Activated T-cell treated with anti-CD3 and anti-CD28 coated beads for 48 hours (primary cell): ENCODE measurements around the gene AR.
"Not testable (repeated sequence)": the region's sequence is repeated elsewhere in the genome, so short reads cannot be mapped to it uniquely, and the experiment has no call there.

Experiments used
- DNase-seq: peaks from one replicate; pipeline ENCODE4 v3.0.0-alpha.2; 2020; ENCODE audit warnings: low read depth

Gene AR

DNA sequence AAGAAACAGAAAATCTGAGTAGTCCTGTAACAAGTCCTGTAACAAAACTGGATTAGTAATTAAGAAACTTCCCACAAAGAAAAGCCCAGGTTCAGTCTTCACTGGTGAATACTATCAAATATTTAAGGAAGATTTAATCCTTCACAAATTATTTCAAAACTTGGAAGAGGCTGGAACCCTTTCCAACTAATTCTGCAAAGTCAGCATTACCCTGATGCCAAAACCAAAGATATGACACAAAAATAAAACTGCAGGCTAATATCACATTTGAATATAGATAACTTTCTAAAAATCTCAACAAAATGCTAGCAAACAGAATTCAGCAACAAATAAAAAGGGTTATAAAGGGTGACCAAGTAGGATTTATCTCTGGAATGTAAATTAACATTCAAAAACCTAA lies 80.5 kb downstream of the AR start:
- DNase-seq: no peak

DNA sequence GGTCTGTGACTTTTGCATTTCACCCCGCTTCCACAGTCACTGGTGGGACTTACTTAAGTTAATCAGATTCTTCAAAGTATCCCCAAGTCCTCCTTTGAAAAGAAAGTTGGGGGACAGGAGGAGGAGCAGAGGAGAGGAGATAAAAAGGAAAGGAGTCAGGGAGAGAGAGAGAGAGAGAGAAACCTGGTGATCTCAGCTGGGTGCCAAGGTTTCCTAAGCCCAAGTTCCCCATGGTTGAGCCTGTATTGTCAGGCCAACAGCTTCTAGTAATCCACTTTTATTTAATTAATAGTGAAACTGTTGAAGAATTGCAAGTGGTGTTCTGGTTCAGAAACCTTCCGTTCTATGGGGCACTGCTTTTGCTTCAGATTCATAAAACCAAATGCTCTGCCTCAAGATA lies 91.6 kb downstream of the AR start:
- no peak for DNase-seq

DNA sequence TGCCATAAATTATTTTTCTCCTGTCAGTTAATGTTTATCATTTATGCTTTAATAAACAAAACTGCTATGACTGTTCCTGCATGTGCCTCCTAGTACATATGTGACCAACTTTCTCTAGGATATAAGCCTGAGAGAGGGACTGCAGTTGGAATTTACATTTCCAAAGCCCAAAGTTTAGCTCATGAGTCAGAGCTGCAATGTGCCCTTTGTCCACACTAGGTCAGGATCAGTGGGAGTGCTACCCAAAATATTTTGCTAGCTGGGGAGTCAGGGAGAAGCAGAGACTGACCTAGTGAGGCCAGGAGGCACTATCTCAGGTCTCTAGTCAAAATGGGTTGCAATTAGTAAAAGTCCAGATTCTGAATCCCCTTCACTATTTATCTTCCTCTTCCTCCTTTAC lies 92.7 kb downstream of the AR start:
- DNase-seq: no peak

DNA sequence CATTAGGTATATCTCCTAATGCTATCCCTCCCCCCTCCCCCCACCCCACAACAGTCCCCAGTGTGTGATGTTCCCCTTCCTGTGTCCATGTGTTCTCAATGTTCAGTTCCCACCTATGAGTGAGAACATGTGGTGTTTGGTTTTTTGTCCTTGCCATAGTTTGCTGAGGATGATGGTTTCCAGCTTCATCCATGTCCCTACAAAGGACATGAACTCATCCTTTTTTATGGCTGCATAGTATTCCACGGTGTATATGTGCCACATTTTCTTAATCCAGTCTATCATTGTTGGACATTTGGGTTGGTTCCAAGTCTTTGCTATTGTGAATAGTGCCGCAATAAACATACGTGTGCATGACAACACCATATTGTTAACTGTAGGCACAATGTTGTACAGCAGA lies 93.5 kb downstream of the AR start:
- not testable (repeated sequence) for DNase-seq

DNA sequence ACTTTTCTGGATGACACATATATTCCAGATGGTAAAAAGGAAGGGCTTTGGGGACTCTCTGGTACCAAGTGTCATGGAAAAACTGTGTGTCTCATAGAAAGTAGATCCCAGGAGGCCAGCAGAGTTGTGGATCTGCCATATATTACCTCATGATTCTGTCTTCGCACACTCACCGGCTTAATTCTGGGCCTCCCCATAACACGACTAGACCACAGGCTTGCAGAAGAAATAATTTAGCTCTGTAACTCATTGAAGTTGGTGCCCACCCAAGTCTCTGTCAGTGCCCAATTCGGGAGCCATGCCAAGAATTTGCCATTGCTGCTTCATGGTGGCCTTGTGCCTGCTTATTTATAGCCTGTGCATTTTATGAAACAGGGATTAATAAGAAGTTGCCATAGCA lies 104.5 kb downstream of the AR start:
- DNase-seq: no peak

DNA sequence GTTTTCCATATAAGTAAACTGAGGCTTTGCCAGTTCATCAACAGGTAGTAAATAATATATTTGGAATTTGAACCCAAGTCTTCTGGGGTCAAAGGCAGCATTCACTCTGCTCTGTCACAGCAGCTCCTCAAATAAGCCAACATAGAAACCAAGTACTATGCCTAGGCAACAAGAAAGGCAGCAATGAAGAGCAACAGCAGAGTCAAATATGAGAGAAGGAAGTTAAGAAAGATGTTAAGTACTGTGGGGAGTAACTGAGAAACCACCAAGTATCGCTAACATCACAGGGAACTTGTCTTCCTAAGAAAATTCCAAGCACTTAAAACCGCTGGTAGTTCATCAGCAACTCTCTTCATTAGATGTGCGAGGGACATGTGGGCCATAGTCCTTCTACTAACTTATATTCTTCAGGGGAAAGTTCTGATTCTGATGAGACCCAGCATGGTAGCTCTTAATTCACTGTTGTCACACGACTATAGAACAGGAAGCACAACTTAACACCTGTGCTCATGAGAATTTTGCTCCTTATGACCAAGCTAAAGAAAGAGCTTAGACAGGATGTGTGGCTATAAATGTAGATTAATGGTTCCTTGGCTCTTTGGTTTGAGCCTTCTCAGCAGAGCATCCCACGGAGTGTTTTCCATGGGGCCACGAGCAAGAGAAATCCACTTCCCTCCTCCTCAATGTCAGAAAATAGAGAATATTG lies 107.8 kb downstream of the AR start:
- DNase-seq: no peak

DNA sequence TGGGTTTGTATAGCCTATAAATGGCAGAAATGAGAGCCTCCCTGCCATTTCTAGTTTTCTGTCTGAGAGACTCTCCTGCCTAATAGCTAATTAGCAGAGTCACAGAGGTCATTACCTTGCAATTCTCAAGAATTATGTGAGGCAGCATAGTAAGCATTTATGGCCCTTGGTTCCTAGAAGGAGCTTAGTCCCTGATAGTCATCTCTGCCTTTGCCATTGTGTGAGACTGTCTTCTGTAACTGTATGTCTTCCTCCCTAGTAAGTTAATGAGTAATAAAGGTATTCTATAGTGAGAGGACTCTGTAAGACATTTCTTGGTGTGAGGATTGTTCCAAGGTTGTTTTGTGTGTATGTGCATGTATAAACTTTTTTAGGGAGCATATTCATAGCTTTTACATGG lies 108.7 kb downstream of the AR start:
- DNase-seq: no peak

DNA sequence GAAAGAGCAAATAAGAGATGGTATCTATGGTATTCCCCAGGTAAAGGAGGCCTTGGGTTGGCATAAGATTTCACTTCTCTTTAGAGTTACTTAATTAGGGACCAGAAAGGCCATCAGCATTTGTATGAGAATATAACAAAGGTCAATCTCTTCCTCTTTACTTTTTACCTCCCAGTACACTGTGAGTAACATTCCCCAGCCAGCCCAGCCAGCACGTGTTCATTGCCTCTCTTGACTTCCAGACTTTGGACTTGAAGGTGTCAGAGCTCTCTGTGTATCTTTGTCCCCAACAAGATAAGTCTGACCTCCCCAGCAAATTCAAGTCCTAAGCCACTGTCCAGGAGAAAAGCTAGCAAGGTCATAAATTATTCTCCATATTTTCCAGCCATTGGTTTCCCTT lies 110.5 kb downstream of the AR start:
- no peak for DNase-seq

DNA sequence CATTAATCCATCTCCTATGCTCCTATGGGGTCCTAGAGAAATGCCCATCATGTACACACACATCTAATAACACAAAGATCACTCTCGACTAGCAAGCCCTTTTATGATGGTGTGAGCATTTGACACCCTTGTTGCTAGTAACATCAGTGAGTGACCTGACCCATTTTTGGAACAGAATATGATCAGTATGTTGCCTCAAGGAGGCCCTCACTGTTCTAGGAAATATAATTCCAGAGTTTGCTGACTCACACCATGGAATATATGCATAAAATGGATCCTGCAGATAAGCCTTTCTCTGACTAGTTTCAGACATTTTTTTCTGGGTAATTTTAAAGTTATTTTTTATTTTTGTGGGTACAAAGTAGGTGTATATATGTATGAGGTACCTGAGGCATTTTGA lies 121.8 kb downstream of the AR start:
- DNase-seq: no peak

DNA sequence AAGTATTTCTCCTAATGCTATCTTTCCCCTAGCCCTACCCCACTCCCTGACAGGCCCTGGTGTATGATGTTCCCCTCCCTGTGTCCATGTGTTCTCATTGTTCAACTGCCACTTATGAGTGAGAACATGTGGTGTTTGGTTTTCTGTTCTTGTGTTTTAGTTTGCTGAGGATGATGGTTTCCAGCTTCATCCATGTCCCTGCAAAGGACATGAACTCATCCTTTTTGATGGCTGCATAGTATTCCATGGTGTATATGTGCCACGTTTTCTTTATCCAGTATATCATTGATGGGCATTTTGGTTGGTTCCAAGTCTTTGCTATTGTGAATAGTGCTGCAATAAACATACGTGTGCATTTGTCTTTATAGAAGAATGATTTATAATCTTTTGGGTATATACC lies 126.9 kb downstream of the AR start:
- DNase-seq: not testable (repeated sequence)

DNA sequence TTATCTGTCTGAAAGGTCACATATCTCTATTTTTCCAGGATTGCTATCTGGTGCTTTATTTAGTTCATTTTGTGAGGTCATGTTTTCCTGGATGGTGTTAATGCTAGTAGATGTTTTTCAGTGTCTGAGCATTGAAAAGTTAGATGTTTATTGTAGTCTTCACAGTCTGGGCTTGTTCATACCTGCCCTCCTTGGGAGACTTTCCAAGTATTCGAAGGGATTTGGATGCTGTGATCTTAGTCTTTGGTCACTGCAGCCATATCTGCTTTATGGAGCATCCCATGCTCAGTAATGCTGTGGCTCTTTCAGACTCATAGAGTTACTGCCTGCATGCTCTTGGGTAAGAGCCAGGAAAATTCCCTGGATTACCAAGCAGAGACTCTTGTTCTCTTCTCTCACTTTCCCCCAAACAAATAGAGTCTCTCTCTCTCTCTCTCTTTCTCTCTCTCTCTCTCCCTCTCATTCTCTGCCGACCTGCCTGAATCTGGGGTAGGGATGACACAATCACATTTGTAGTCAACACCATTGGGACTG lies 130.0 kb downstream of the AR start:
- no peak for DNase-seq

DNA sequence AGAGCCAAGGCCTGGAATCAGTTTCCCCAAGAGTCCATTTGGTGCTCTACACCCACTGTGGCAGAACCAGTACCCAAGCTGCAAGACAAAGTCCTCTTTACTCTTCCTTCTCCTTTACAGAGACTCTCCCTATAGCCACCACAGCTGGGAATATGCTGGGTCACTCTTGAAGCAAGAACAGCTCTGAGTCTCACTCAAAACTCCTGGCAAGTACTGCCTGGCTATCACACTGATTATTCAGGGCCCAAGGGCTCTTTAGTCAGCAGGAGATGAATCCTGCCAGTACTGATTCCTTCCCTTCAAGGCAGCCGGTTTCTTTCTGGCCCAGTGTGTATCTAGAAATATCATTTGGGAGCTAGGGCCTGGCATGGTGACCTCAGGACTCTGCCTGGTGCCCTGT lies 130.9 kb downstream of the AR start:
- DNase-seq: no peak

DNA sequence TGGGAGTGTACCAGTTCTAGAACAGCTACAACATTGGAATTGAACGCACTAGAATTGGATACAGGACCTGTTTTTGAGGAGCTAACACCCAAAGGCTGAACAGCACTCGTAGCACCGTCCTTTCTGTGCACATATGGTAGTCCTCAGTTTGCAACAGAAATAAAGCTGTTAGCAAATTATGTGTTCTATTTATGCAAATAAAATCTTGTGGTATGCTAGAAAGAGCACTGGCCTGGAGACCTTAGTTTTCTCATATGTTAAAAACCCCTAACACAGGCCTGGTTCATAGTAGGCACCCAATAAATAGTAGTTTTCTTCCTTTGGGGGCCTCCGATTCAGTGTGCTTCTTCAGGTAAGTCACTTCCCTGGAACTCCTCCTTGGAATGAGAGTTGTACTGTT lies 140.3 kb downstream of the AR start:
- DNase-seq: no peak

DNA sequence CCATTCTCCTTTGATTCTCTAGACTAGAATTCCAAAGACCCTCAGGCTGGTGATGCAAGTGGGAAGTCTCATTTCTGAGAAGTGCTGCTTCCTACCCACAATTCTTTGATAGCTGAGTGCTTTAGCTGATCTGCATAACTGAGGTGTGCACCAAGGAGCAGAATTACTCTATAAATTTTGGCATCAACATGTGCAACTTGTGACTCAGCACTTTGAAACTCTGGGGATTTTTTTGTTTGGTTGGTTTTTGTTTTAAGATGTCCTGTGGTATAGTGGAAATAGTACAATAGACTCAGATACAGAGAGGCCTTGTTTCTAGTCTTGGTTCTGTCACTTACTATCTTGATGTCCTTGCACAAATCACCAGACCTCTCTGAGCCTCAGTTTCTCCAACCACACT lies 148.4 kb downstream of the AR start:
- DNase-seq: no peak

DNA sequence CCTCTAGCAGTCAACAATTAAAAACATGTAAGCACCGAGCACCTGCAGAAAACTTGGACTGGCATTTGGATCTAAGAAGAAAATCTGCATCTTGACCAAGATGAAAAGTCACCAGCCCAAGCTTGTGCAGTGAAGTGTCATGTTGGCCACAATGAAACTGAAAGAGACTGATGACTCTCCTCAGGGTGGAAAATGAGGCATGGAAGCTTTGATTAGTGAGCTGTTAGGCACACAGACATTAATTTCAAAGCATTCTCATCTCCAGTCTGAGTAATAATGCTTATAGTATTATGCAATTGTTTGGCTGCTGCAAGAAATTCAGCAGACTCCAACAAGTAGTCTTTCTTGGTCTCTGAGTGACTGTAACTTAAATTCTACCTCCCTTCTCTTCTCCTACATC lies 150.1 kb downstream of the AR start:
- no peak for DNase-seq

DNA sequence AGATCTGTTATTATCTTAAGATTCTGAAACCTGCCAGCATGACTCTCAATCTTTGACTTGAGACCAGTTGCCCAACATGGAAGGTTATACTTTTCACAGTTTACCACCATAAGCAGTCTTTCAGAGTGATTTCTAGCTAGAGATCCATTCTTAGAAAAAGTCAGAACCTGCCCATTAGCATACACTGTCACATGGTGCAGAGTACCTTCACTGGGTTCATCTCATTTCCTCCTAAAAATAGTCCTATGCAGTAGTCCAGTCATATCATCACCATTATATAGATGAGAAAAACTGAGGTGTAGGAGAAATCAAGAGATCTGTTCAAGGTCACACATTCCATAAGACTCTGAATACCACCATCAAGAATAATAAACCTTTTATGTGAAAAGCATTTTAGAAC lies 153.6 kb downstream of the AR start:
- DNase-seq: no peak

DNA sequence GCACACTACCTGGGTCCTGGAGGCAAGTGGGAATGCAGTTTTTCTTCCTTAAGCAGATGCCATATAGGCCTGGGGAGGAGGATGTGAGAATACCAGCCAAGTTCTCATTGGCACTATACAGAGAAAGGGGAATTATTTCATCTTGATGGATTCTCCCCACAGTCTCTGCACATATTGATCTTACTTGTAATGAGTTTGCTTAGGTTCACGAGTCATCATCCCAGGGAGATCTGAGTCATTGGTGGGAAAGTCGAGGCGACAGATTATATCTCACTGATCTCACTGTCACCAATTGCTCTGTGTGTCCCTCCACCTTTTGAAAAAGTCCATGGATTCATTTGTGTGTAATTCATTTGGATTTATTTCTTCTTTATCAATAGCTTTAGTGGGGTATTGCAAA lies 156.8 kb downstream of the AR start:
- no peak for DNase-seq

DNA sequence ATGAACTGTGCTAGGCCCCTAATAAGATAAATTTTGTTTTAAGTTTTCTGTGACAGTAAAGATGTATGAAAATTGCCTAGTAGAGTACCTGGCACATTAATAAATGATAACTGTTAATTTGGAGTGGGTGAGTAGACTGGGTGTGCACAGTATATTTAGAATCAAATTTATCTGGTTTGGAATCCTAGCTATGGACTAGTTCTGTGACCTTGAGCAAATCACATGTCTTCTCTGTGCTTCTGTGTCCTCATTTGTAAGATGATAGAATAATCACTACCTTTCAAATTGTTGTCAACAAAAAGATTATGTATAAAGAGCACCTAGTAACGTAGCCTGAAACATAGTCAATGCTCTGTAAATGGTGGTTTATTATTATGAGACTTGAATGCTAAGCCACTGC lies 170.2 kb downstream of the AR start:
- no peak for DNase-seq

DNA sequence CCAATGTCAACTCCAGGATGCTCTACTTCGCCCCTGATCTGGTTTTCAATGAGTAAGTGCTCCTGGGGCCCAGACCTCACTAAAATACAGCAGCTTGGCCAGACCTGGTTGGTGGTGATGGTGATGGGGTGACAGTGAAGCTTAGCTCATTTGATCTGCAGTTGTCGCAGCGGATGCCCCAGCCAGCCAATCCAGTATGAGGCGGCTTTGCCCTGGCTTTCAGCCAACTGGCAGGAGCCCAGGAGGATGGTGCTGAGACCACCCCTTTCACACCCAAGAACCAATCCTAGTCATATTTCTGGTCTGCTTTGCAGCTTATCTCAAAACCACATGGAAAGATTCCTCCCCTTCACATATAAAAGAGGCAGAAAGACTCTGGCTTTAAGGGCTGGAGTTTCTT lies 173.8 kb downstream of the AR start:
- DNase-seq: no peak

DNA sequence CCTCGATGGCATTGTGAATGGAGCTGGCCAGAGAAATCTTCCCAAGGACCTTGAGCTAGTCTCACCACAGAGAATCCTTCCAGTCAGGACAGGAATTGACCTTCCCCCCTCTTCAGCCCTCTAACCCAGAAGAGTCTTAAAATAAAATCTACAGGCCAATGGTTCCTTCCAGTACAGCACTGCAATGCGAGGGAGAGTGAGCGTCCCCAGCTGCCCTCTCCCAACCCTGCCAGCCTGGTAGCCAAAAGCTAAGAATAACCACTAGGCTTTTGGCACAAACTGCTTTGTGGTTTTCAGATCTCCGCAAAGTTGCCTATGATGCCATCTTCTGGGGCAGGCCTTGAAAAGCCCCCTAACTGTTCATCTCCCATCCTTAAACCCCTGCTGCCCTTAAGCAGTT lies 175.1 kb downstream of the AR start:
- no peak for DNase-seq

DNA sequence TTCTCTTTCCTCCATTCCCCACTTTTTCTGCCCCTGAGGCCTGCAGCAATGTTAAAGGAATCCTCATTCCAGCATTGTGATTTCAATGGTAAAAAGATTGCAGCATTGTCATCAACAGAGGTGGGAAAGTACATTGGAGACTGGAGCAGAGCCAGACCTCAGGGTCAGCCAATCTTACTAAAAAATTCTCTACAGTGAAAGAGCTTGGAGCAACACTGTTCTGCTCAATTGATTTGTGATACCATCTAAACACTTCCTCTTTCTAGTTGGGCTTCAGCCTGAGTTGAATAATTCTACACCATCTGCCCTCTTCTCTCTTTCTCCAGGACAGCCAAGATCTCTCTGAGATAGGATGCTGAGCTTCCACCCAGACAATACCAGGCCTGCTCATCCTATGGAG lies 176.5 kb downstream of the AR start:
- DNase-seq: no peak

DNA sequence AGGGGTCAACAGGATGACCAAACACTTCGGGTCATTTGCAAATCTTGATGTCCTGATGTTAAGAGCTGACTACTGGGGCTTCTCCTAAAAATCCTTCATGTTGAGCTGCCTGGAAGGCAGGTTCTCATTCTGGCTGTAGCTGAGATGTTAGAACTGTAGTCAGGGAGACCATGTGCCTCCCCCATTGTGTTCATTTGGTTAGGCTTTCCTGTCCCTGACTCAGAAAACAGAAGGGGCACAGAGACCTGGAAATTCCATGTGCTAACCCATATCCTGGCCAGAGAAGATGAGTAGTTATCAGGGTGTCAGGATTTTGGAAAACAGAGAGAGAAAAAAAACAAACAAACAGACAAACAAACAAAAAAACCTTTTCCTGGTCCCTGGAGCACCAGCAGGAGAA lies 177.5 kb downstream of the AR start:
- DNase-seq: no peak

DNA sequence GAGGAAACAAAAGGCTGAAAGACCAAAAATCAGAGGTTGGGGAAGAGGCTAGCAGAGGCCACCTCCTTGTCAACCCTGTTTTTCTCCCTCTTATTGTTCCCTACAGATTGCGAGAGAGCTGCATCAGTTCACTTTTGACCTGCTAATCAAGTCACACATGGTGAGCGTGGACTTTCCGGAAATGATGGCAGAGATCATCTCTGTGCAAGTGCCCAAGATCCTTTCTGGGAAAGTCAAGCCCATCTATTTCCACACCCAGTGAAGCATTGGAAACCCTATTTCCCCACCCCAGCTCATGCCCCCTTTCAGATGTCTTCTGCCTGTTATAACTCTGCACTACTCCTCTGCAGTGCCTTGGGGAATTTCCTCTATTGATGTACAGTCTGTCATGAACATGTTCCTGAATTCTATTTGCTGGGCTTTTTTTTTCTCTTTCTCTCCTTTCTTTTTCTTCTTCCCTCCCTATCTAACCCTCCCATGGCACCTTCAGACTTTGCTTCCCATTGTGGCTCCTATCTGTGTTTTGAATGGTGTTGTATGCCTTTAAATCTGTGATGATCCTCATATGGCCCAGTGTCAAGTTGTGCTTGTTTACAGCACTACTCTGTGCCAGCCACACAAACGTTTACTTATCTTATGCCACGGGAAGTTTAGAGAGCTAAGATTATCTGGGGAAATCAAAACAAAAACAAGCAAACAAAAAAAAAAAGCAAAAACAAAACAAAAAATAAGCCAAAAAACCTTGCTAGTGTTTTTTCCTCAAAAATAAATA lies 179.9 kb downstream of the AR start:
- no peak for DNase-seq
